Measurements from ENCODE around the gene GUSB. TPM values are rescaled to one million over a fixed set of nuclear protein-coding genes. Genes with fewer than 3 reads are reported as not detected.

The GUSB gene
- total and polyA plus RNA-seq, 2 of the 4 experiments (the other 2 are of a cell fraction), result 12.9 to 47.7 TPM

- Histone ChIP-seq H4K8ac (ENCODE audit: low read depth in 2 of 2, low read length in 2 of 2) (no peak overlapping the region), H2AK5ac (ENCODE audit: low read depth, low read length) (no peak overlapping the region), H2BK15ac (ENCODE audit: low read depth, low read length) (no peak overlapping the region), H3K36me3 (ENCODE audit: control insufficient read depth, insufficient read depth, low read length) (peaks cover 11% of the 10 kb centered on the region), H2BK120ac (ENCODE audit: low read depth, low read length) (no peak overlapping the region), H3K9me1 (ENCODE audit: insufficient read depth, low read length) (0 out of 2 replicates have a peak, but pooled peaks cover 3% of the 10 kb centered on the region), H3K18ac (ENCODE audit: low read depth, low read length) (no peak overlapping the region), H4K5ac (ENCODE audit: low read depth, low read length) (no peak overlapping the region), H3K79me1 (ENCODE audit: low read depth in 1 of 2, low read length in 2 of 2) (peaks cover 15 to 27% of the 10 kb centered on the region in 2 experiments), H3K14ac (replicated peaks; ENCODE audit: low read depth, low read length) (no peak overlapping the region), H4K91ac (ENCODE audit: insufficient read depth, low read depth, low read length) (no peak overlapping the region), H3K27me3 (ENCODE audit: control insufficient read depth, insufficient read depth, low read length) (no peaks in the 10 kb centered on the region), H3K4ac (ENCODE audit: low read depth, low read length) (no peak overlapping the region), H3K23ac (ENCODE audit: low read depth, low read length) (no peak overlapping the region), H3K56ac (ENCODE audit: extremely low read depth, insufficient read depth, low read length) (no peak overlapping the region), H3K4me3 (ENCODE audit: insufficient read depth, low read depth, low read length) (no peak overlapping the region), H2BK20ac (ENCODE audit: low read depth, low read length) (no peak overlapping the region), H2BK5ac (ENCODE audit: low read depth, low read length, poor library complexity, severe bottlenecking) (no peak overlapping the region), H3K9ac (ENCODE audit: low read depth, low read length) (no peak overlapping the region), H3K4me1 (ENCODE audit: control insufficient read depth, insufficient read depth, low read length) (no peaks in the 10 kb centered on the region), H3K9me3 (ENCODE audit: control insufficient read depth, insufficient read depth, low read length) (no peaks in the 10 kb centered on the region), H3K4me2 (ENCODE audit: low read depth, low read length) (no peak overlapping the region), H4K20me1 (ENCODE audit: insufficient read depth, low read length) (no peaks in the 10 kb centered on the region; the same call in 1 of the 2 replicates), H2AFZ (replicated peaks; ENCODE audit: low read length, poor library complexity) (no peak overlapping the region), H2AK9ac (replicated peaks; ENCODE audit: low read depth, low read length, poor library complexity) (no peak overlapping the region), H3K27ac (ENCODE audit: insufficient read depth, low read length) (no peak overlapping the region)
- in situ Hi-C loops (cut with MboI; ENCODE audit: low sequenced_read_pairs), result loop anchor here (25.0 kb wide), 1 partner anchor 215 kb away; no protein-coding TSS in a partner anchor
- DNase-seq, result no peak
- dilution Hi-C loops (cut with HindIII; ENCODE audit: low sequenced_read_pairs, unreplicated experiment), result no loop called here
- TF ChIP-seq CEBPB (IDR thresholded peaks at IDR 0.05; ENCODE audit: low read depth, low read length) (peak; percentile 38; the same call in 1 of the 2 replicates), POLR2A (IDR thresholded peaks at IDR 0.05; ENCODE audit: low read depth, low read length) (no peak)
- ChIA-PET CTCF (no interaction called here), POLR2A (ENCODE audit: unreplicated experiment) (no interaction called here)
- intact Hi-C loops (cut with micrococcal nuclease), result no loop called here
- no TSS peak for BruUV-seq (replicated peaks)
- no peak for ATAC-seq (ENCODE audit: low read depth)
- WGBS, 2 experiments (ENCODE audit: extremely low coverage in 2 of 2, insufficient read length in 1 of 2), result 100% methylated on average over 5 of the region's 9 CpGs; no CpG with 5 or more reads in 1 of the 2 experiments
Observed at GRCh38 chr7:65951837-65952578, 30.0 kb downstream of the GUSB start.

All from IMR-90 (cell line).